DOHH2 (cell line): Measurements from ENCODE around the gene RNF181.

Experiments used
- H3F3A ChIP-seq: fragments of 200-600 bp; sonication (generic), shearing (Covaris generic); 2 replicates; pipeline ENCODE4 v1.6.0; 2016; ENCODE audit warnings: antibody characterized with exemption, mild to moderate bottlenecking; ENCODE audit not compliant: control insufficient read depth, insufficient read depth
- H3K27ac ChIP-seq: fragments of 200-600 bp; sonication (generic); 2 replicates; pipeline ENCODE4 v1.5.1; 2014; ENCODE audit warnings: low read depth, mild to moderate bottlenecking, low read length, moderate library complexity
- H3K27me3 ChIP-seq: fragments of 200-600 bp; sonication (generic); 2 replicates; pipeline ENCODE4 v1.6.1; 2014; ENCODE audit warnings: mild to moderate bottlenecking, low read length, mixed read lengths; ENCODE audit not compliant: control insufficient read depth
- H3K36me3 ChIP-seq: fragments of 200-600 bp; sonication (generic); 2 replicates; pipeline ENCODE4 v1.6.1; 2014; ENCODE audit warnings: mild to moderate bottlenecking, low read length, moderate library complexity, mixed read lengths; ENCODE audit not compliant: control insufficient read depth
- H3K4me1 ChIP-seq: fragments of 200-600 bp; sonication (generic); 2 replicates; pipeline ENCODE4 v1.6.1; 2014; ENCODE audit warnings: mild to moderate bottlenecking, low read length, mixed read lengths; ENCODE audit not compliant: control insufficient read depth
- H3K4me2 ChIP-seq: fragments of 200-600 bp; sonication (generic); 2 replicates; pipeline ENCODE4 v1.6.0; 2014; ENCODE audit warnings: mild to moderate bottlenecking, low read length, moderate library complexity
- H3K4me3 ChIP-seq: fragments of 200-600 bp; sonication (generic); 2 replicates; pipeline ENCODE4 v1.5.1; 2014; ENCODE audit warnings: mild to moderate bottlenecking, low read length, mixed read lengths
- H3K79me2 ChIP-seq: fragments of 200-600 bp; sonication (generic); 2 replicates; pipeline ENCODE4 v1.6.1; 2014; ENCODE audit warnings: mild to moderate bottlenecking, low read length, mixed read lengths; ENCODE audit not compliant: control insufficient read depth
- H3K9me2 ChIP-seq: fragments of 200-600 bp; sonication (generic); replicated peaks from 2 replicates; pipeline ENCODE4 v1.6.1; 2014; ENCODE audit warnings: mild to moderate bottlenecking, low read length, mixed read lengths; ENCODE audit not compliant: control insufficient read depth
- H3K9me3 ChIP-seq: fragments of 200-600 bp; sonication (generic); 2 replicates; pipeline ENCODE4 v1.6.1; 2014; ENCODE audit warnings: antibody characterized with exemption, low read length, mixed read lengths; ENCODE audit not compliant: control insufficient read depth, insufficient read depth
- H4K20me1 ChIP-seq: fragments of 200-600 bp; sonication (generic); 2 replicates; pipeline ENCODE4 v1.6.0; 2014; ENCODE audit warnings: low read depth, mild to moderate bottlenecking, antibody characterized with exemption, low read length, moderate library complexity; ENCODE audit not compliant: control insufficient read depth, insufficient read depth
- CTCF ChIP-seq: fragments of 200-600 bp; sonication (generic); IDR thresholded peaks from one replicate; pipeline ENCODE4 v1.5.1; 2014; ENCODE audit warnings: antibody characterized with exemption, mild to moderate bottlenecking, low read depth, low read length; ENCODE audit not compliant: poor library complexity, severe bottlenecking
- EZH2phosphoT487 ChIP-seq: fragments of 200-600 bp; sonication (generic); IDR thresholded peaks from 2 replicates; pipeline ENCODE4 v1.6.1; 2017; ENCODE audit warnings: borderline replicate concordance, mild to moderate bottlenecking, antibody characterized with exemption, low read length, moderate library complexity, mixed read lengths

RNF181 gene

GRCh38 chr2:85564144-85564563, 31.4 kb upstream of the RNF181 start:
- TF ChIP-seq CTCF: no peak
- TF ChIP-seq EZH2phosphoT487: no peak
- Histone ChIP-seq H3K79me2 (peaks cover 20% of the 10 kb centered on the region), H3F3A (peaks cover 4% of the 10 kb centered on the region; the same call in 1 of the 2 replicates), H4K20me1 (no peaks in the 10 kb centered on the region), H3K27ac (peak overlapping the region; percentile 64), H3K36me3 (no peaks in the 10 kb centered on the region; the same call in 1 of the 2 replicates), H3K9me3 (no peaks in the 10 kb centered on the region), H3K4me1 (peaks cover 30% of the 10 kb centered on the region), H3K4me2 (peak overlapping the region; percentile 72), H3K27me3 (no peaks in the 10 kb centered on the region), H3K9me2 (no peaks in the 10 kb centered on the region), H3K4me3 (peak overlapping the region; percentile 58)

GRCh38 chr2:85566265-85566664, 29.3 kb upstream of the RNF181 start:
- no peak overlapping the region for H3K4me3 ChIP-seq

GRCh38 chr2:85575739-85576138, 19.8 kb upstream of the RNF181 start:
- Histone ChIP-seq H3K36me3 (peaks cover 21% of the 10 kb centered on the region), H3K4me3 (no peak overlapping the region), H3K4me2 (no peak overlapping the region), H3F3A (no peaks in the 10 kb centered on the region), H3K79me2 (peaks cover 31% of the 10 kb centered on the region), H3K27ac (no peak overlapping the region), H3K27me3 (peaks cover 13% of the 10 kb centered on the region), H3K4me1 (peaks cover 28% of the 10 kb centered on the region), H3K9me3 (no peaks in the 10 kb centered on the region), H3K9me2 (no peaks in the 10 kb centered on the region), H4K20me1 (no peaks in the 10 kb centered on the region)
- TF ChIP-seq EZH2phosphoT487: no peak
- TF ChIP-seq CTCF: no peak

More at GRCh38 chr2:85566265-85566664, 29.3 kb upstream of the RNF181 start:
- no peak overlapping the region for H3K27ac ChIP-seq
- H3K4me2 ChIP-seq: no peak overlapping the region
- H3K79me2 ChIP-seq: no peaks in the 10 kb centered on the region; the same call in 1 of the 2 replicates
- H3F3A ChIP-seq: peaks cover 4% of the 10 kb centered on the region; the same call in 1 of the 2 replicates
- H3K36me3 ChIP-seq: no peaks in the 10 kb centered on the region
- no peaks in the 10 kb centered on the region for H3K9me2 ChIP-seq
- peaks cover 12% of the 10 kb centered on the region for H3K27me3 ChIP-seq
- no peaks in the 10 kb centered on the region for H4K20me1 ChIP-seq
- H3K9me3 ChIP-seq: no peaks in the 10 kb centered on the region
- TF ChIP-seq EZH2phosphoT487 (no peak), CTCF (no peak)
- H3K4me1 ChIP-seq: peaks cover 19% of the 10 kb centered on the region
